Fibroblast of skin of right quadriceps (primary cell): ENCODE measurements around the gene RAD17.
A peak's percentile ranks its signal among the peaks of the same experiment; 100 is the strongest.
"Not testable (repeated sequence)": the region's sequence is repeated elsewhere in the genome, so short reads cannot be mapped to it uniquely, and the experiment has no call there.

ENCODE experiments used
- DNase-seq: peaks from one replicate; pipeline ENCODE4 v3.0.0-alpha.2; 2013

The RAD17 gene

GRCh38 chr5:69404659-69405330, 35.2 kb downstream of the RAD17 start:
- DNase-seq, result no peak

- DNase-seq, result peak; percentile 28
Observed at GRCh38 chr5:69414885-69415583, 45.4 kb downstream of the RAD17 start, which contains the start of gene MARVELD2. MARVELD2 (plus strand) TSS chr5:69415116; CDS start chr5:69419386, 4,270 bp downstream.

- DNase-seq, result no peak
Observed at GRCh38 chr5:69415584-69415958, 46.0 kb downstream of the RAD17 start.

GRCh38 chr5:69416180-69416579, 46.6 kb downstream of the RAD17 start:
- no peak for DNase-seq

- no peak for DNase-seq
Observed at GRCh38 chr5:69416699-69417098, 47.1 kb downstream of the RAD17 start.

GRCh38 chr5:69418554-69418953, 48.9 kb downstream of the RAD17 start:
- DNase-seq, result no peak

- no peak for DNase-seq
Observed at GRCh38 chr5:69431424-69432303, 62.0 kb downstream of the RAD17 start.

- no peak for DNase-seq
Observed at GRCh38 chr5:69432412-69433206, 63.0 kb downstream of the RAD17 start.

GRCh38 chr5:69435276-69435884, 65.8 kb downstream of the RAD17 start:
- DNase-seq, result peak; percentile 21

GRCh38 chr5:69444127-69444754, 74.6 kb downstream of the RAD17 start:
- DNase-seq, result no peak

- DNase-seq, result no peak
Observed at GRCh38 chr5:69449511-69449910, 79.9 kb downstream of the RAD17 start.

GRCh38 chr5:69450116-69450515, 80.5 kb downstream of the RAD17 start:
- peak; percentile 84 for DNase-seq

- not testable (repeated sequence) for DNase-seq
Observed at GRCh38 chr5:69450527-69450926, 80.9 kb downstream of the RAD17 start.

- no peak for DNase-seq
Observed at GRCh38 chr5:69451941-69452647, 82.5 kb downstream of the RAD17 start.

- DNase-seq, result not testable (repeated sequence)
Observed at GRCh38 chr5:69453487-69453886, 83.9 kb downstream of the RAD17 start.

- no peak for DNase-seq
Observed at GRCh38 chr5:69454460-69455249, 85.0 kb downstream of the RAD17 start.

GRCh38 chr5:69455428-69455988, 85.9 kb downstream of the RAD17 start:
- DNase-seq, result not testable (repeated sequence)

GRCh38 chr5:69462170-69462569, 92.6 kb downstream of the RAD17 start:
- DNase-seq, result no peak
